Stimulated activated CD8-positive, alpha-beta memory T cell treated with anti-CD3 and anti-CD28 coated beads, Interleukin-4, amount 100 ng/mL, for 4 hours (primary cell): Measurements from ENCODE around the gene NOP53.
A peak's percentile ranks its signal among the peaks of the same experiment; 100 is the strongest.
"Not testable (repeated sequence)": the region's sequence is repeated elsewhere in the genome, so short reads cannot be mapped to it uniquely, and the experiment has no call there.

ENCODE experiments used
- DNase-seq, 2 donors: peaks; one replicate each; pipeline ENCODE4 v3.0.0-alpha.2; 2020; ENCODE audit warnings: low read depth in 2 of 2, low spot score in 1 of 2

NOP53 gene

DNA sequence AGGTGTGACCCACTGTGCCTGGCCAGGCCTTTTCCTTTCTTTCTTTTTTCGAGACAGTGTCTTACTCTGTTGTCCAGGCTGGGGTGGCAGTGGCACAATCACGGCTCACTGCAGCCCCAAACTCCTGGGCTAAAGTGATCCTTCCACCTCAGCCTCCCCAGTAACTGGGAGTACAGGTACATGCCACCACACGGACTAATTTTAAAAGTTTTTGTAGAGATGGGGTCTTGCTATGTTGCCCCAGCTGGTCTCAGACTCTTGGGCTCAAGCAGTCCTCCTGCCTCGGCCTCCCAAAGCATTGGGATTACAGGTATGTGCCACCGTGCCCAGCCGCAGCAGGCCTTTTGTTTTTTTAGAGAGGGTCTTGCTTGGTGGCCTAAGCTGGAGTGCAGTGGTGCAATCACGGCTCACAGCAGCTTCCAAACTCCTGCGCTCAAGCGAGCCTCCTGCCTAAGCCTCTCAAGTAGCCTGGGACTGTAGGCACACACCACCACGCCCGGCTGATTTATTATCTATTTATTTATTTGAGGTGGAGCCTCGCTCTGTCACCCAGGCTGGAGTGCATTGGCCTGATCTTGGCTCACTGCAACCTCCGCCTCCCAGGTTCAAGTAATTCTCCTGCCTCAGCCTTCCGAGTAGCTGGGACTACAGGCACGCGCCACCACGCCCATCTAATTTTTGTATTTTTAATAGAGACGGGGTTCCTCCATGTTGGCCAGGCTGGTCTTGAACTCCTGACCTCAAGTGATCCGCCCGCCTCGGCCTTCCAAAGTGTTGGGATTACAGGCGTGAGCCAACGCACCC, 32.1 kb downstream of the NOP53 start:
- not testable (repeated sequence) for DNase-seq

- DNase-seq, result peak; percentile 36 to 51
These were observed 33.0 kb downstream of the NOP53 start, which contains the start of gene SELENOW for GRCh38 chr19:47778049-47778953. SELENOW (plus strand) TSS chr19:47778703; CDS start chr19:47778786, 83 bp downstream.

DNA sequence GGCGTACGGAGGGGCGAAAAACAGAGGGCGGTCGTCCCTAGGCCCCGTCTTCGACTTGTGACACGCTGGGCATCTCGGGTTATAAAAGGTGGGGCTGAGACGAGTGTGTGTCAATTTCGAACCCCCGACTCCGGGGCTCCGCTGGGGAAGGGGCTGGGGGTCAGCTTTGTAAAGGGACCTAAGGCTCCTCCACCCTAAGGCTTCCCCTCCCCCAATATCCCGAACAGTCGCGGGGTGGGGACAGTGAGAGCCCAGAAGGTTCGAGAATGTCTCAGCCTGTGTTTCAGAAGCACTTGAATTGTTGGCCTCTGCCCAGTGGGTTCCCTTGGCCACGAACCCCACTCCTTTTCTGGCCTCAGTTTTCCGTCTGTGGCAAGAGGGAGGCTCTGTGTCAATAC, 33.6 kb downstream of the NOP53 start:
- peak in 1 of 2 donors; percentile 9 for DNase-seq

DNA sequence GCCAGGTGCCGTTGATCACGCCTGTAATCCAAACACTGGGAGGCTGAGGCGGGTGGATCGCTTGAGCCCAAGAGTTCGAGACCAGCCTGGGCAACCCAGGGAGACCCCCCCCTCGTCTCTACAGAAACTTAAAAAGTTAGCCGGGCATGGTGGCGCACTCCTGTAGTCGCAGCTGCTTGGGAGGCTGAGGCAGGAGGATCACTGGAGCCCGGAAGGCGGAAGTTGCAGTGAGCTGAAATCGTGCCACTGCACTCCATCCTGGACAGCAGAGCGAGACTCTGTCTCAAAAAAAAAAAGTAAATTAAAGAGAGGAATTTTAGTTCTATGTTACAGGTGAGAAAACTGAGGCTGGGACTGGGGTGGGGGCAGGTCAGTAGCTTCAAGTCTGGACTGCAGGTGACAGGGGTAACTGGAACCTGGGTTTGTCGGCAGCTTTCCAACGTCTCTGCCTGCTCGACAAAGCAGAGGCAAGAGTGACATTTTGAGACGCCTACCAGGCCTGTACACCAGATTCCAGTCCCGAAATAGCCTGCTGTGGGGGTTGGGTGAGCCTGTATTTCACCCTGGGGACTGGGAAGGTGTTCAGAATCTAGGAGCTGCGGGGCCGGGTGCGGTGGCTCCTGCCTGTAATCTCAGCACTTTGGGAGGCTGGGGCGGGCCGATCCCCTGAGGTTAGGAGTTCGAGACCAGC, 34.3 kb downstream of the NOP53 start:
- no peak for DNase-seq

DNA sequence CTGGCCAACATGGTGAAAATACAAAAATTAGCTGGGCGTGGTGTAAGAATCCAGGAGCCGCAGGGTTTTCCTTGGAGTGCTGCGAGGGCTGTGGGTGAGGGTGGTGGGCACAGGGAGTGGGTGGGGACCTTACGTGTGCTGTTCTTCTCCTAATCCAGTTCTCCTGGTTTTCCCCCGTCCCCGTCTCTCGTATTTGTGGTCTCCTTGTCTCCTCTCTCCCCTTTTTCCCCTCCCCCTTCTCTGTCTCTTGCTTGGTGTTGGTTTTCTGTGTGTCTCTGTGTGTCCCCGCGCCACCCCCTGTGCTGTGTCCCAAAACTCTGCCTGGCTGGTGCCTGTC, 34.8 kb downstream of the NOP53 start:
- DNase-seq, result no peak

- DNase-seq, result no peak
These were observed 36.4 kb downstream of the NOP53 start for GRCh38 chr19:47781590-47782262.

- DNase-seq, result no peak
These were observed 41.2 kb downstream of the NOP53 start for GRCh38 chr19:47786566-47786965.

DNA sequence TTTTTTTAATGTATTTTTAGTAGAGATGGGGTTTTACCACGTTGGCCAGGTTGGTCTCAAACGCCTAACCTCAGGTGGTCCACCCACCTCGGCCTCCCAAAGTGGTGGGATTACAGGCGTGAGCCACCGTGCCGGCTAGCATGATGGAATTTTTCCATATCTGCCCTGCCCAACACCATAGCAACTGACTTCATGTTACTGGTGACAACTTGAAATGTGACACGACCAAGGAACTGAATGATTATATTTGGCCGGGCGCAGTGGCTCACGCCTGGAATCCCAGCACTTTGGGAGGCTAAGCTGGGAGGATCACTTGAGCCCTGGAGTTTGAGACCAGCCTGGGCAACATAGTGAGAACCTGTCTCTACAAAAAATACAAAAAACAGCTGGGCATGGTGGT, 42.0 kb downstream of the NOP53 start:
- not testable (repeated sequence) for DNase-seq

- DNase-seq, result not testable (repeated sequence)
These were observed 44.5 kb downstream of the NOP53 start for GRCh38 chr19:47789811-47790210.

GRCh38 chr19:47790398-47790814, 45.1 kb downstream of the NOP53 start:
- peak; percentile 59 to 83 for DNase-seq

- no peak for DNase-seq
These were observed 47.3 kb downstream of the NOP53 start for GRCh38 chr19:47792616-47793015.

GRCh38 chr19:47794526-47794925, 49.2 kb downstream of the NOP53 start:
- DNase-seq, result no peak

DNA sequence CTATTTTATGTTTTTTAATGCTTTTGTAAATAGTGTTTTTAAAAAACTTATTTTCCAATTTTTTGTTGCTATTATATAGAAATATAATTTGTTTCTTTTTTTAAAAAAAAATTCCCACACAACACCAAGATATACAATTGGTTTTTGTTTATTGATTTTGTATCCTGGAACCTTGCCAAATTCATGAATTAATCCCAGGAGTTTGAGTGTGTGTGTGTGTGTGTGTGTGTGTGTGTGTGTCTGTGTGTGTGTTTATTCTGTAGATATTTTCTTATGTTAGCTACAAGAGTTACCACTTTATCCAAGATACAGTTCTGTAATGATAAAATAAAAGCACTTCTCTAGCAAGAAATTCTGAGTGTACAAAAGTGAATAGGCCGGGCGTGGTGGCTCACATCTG, 51.4 kb downstream of the NOP53 start:
- DNase-seq, result no peak

DNA sequence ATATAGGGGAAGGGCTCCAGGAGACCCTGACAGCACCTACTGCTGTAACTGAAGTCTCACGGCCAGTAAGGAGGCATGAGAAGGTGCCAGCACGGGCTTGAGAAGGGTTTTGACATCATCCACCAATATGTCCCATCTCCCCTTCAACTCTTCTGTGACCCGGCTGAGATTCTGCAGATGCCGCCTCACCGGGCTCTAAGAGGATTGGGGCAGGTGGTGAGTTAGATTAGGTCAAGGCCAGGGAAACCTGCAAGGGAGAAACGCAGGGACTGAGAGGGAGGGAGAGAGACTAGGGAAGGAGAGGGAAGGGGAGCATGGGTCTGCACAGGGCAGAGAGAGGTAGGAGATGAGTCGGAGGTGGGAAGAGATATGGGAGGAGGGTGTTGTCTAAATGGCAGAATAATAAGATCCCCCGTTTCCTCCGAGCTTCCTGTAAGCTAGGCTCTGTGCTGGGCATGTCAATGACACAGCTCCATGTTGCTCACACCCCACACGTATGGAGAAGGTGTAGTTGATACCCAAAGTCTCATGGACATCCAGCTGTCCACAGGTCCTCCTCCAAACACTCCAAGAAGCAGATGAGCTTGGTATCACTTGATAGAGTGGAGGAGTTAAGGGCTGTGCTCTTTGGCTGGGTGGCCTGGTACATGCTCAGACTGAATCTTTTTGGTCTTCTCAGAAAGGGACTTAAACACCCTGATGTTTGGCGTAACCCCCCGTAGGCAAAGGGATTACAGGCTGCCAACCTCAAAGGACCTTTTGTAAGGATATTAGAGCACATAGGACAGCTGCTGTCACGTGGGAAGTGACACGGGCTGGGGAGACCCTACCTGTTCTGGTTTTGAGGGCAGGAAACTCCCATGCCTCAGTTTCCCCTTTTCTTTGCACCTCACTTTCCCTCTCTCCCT, 52.9 kb downstream of the NOP53 start:
- DNase-seq, result no peak

DNA sequence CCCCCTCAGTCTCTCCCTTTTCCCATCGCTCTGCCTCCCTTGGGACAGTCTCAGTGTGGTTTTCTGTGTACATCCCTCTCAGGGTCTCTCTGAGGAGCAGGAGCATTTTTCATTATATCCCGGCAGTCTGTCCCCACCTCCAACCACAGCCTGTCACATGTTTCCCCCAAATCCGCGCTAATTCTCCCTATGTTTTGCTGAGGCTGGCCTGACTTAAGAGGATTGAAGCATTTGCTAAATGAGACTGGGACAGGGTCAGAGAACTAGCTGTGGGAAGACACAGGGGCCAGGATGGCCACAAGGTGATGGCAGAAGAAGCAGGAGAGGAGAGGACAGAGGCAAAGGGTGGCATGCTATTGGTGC, 53.5 kb downstream of the NOP53 start:
- DNase-seq, result no peak

- DNase-seq, result no peak
These were observed 55.9 kb downstream of the NOP53 start for GRCh38 chr19:47801270-47801669.

- no peak for DNase-seq
These were observed 57.2 kb downstream of the NOP53 start for GRCh38 chr19:47802521-47803043.

- DNase-seq, result not testable (repeated sequence)
These were observed 57.8 kb downstream of the NOP53 start for GRCh38 chr19:47803148-47803547.

DNA sequence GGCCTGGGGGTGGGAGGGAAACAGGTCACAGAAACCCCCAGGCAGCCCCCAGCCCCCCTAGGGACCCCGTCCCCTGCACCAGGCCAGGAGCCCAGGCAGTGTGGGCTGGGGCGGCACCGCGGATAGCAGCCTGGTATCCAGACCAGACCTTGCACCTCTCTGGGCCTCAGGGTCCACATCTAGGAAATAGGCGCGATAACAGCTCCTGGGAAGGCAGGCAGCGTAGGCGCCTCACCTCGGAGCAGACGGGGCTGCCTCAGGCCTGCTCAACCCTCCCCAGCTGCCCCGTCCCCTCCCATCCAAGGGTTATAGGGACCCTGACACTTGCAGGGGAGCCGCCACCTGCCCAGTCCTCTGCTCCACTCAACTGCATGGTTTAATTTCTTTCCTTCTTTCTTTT, 58.3 kb downstream of the NOP53 start:
- not testable (repeated sequence) for DNase-seq

- not testable (repeated sequence) for DNase-seq
These were observed 59.1 kb downstream of the NOP53 start, which contains the start of gene TPRX1 for GRCh38 chr19:47804451-47804850. TPRX1 (minus strand) TSS chr19:47804551; CDS start chr19:47804539, 12 bp downstream.
